ENCODE results near the gene PPP1R1C. TPM values are rescaled to one million over a fixed set of nuclear protein-coding genes. Genes with fewer than 3 reads are reported as not detected.

The PPP1R1C gene
- total and polyA plus RNA-seq, 10 donors = 0.24 to 0.48 (median 0.32) TPM; not detected in 5

DNA sequence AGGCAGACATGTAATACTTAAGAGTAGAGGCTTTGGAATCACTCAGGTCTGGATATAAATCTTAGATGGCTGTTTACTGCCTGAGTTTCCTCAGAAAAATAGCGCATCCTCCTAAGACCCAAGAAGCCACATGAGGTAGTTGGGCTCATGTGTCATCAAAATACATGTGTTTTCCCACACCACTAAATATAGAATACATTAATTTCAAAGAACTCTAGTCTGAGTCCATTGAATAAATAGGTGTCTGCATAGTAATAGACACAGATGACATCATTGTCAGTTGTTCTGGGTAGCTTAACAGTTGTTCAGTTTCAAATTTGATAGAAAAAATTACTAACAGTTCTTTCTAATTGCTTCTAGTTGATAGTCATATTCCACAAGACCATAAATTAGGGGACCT, 9.6 kb downstream of the PPP1R1C start:
- intact Hi-C loops (cut with DNase I; ENCODE audit: low total_unique reads) = no loop called here

GRCh38 chr2:181998041-181998835, 12.6 kb downstream of the PPP1R1C start:
- no peak for DNase-seq
- intact Hi-C loops (cut with DNase I; ENCODE audit: low total_unique reads) = no loop called here
- Histone ChIP-seq H3K36me3 (no peaks in the 10 kb centered on the region), H3K27me3 (replicated peaks in 1 of 7) (no peaks in the 10 kb centered on the region), H3K9me3 (no peaks in the 10 kb centered on the region), H3K4me3 (no peak overlapping the region), H3K4me1 (no peaks in the 10 kb centered on the region), H3K27ac (no peak overlapping the region)
- 54 to 65% (median 58%) methylated on average over 8 of the region's 8 CpGs for WGBS, 5 donors
- TF ChIP-seq CTCF (IDR thresholded peaks at IDR 0.05 in 8 of 11, conservative IDR thresholded peaks at IDR 0.05 in 3 of 11) = no peak
- no peak for TF ChIP-seq POLR2A (IDR thresholded peaks at IDR 0.05)

More for the DNA sequence above, 9.6 kb downstream of the PPP1R1C start:
- Histone ChIP-seq H3K36me3 (no peaks in the 10 kb centered on the region), H3K27me3 (replicated peaks in 1 of 7) (no peaks in the 10 kb centered on the region), H3K4me3 (no peak overlapping the region), H3K27ac (no peak overlapping the region), H3K9me3 (no peaks in the 10 kb centered on the region), H3K4me1 (peaks cover 0 to 5% (median 0%) of the 10 kb centered on the region in 6 donors)
- DNase-seq = no peak
- 88 to 96% (median 95%) methylated on average over 1 of the region's 1 CpG for WGBS, 5 donors
- TF ChIP-seq POLR2A (IDR thresholded peaks at IDR 0.05) (no peak), CTCF (IDR thresholded peaks at IDR 0.05 in 8 of 11, conservative IDR thresholded peaks at IDR 0.05 in 3 of 11) (no peak), POLR2AphosphoS5 (IDR thresholded peaks at IDR 0.05) (no peak)

GRCh38 chr2:181998891-181999654, 13.4 kb downstream of the PPP1R1C start:
- no peak overlapping the region for H3K4me3 ChIP-seq
- TF ChIP-seq POLR2A (IDR thresholded peaks at IDR 0.05) (no peak), POLR2AphosphoS5 (IDR thresholded peaks at IDR 0.05) (no peak), CTCF (IDR thresholded peaks at IDR 0.05 in 8 of 11, conservative IDR thresholded peaks at IDR 0.05 in 3 of 11) (no peak)

GRCh38 chr2:181999911-182000310, 14.3 kb downstream of the PPP1R1C start:
- Histone ChIP-seq H3K27ac (no peak overlapping the region), H3K27me3 (replicated peaks in 1 of 7) (no peaks in the 10 kb centered on the region), H3K4me3 (no peak overlapping the region), H3K9me3 (no peaks in the 10 kb centered on the region), H3K4me1 (no peaks in the 10 kb centered on the region), H3K36me3 (no peaks in the 10 kb centered on the region)
- no peak for DNase-seq
- intact Hi-C loops (cut with DNase I; ENCODE audit: low total_unique reads) = no loop called here
- 83 to 95% (median 85%) methylated on average over 3 of the region's 3 CpGs for WGBS, 5 donors
- TF ChIP-seq CTCF (IDR thresholded peaks at IDR 0.05 in 8 of 11, conservative IDR thresholded peaks at IDR 0.05 in 3 of 11) (no peak), POLR2AphosphoS5 (IDR thresholded peaks at IDR 0.05) (no peak), POLR2A (IDR thresholded peaks at IDR 0.05) (no peak)

More at GRCh38 chr2:181998891-181999654, 13.4 kb downstream of the PPP1R1C start:
- H3K27ac ChIP-seq = no peak overlapping the region
- H3K36me3 ChIP-seq = no peaks in the 10 kb centered on the region
- intact Hi-C loops (cut with DNase I; ENCODE audit: low total_unique reads) = no loop called here
- H3K27me3 ChIP-seq (replicated peaks in 1 of 7) = no peaks in the 10 kb centered on the region
- 61 to 80% (median 69%) methylated on average over 2 of the region's 2 CpGs for WGBS, 5 donors
- no peaks in the 10 kb centered on the region for H3K4me1 ChIP-seq
- H3K9me3 ChIP-seq = no peaks in the 10 kb centered on the region
- DNase-seq = no peak

All from spleen (tissue), 11 donors.